Endothelial cell of umbilical vein (primary cell): Measurements from ENCODE around the gene LAIR2.

ENCODE experiments used
- GATA2 ChIP-seq: IDR thresholded peaks from 2 replicates; pipeline ENCODE4 v1.7.0; 2011; ENCODE audit warnings: low read depth, mild to moderate bottlenecking, moderate library complexity, mixed read lengths, low read length; ENCODE audit not compliant: insufficient read length, insufficient read depth
- TF ChIP-seq, protein P1 (sequence below), 2 donors: IDR thresholded peaks; 1 replicate in 1 of 2; 2 replicates in 1 of 2; pipeline ENCODE4 v1.5.1; 2011; ENCODE audit warnings: low read length in 2 of 2, mild to moderate bottlenecking in 2 of 2, moderate library complexity in 2 of 2, control low read depth in 1 of 2, inconsistent platforms in 1 of 2, low read depth in 1 of 2; ENCODE audit not compliant: insufficient read depth in 1 of 2; ENCODE audit errors: extremely low read depth in 1 of 2
- TF ChIP-seq, protein P2 (sequence below): IDR thresholded peaks from 2 replicates; pipeline ENCODE4 v1.6.1; 2011; ENCODE audit not compliant: insufficient read depth, insufficient read length

DNA sequence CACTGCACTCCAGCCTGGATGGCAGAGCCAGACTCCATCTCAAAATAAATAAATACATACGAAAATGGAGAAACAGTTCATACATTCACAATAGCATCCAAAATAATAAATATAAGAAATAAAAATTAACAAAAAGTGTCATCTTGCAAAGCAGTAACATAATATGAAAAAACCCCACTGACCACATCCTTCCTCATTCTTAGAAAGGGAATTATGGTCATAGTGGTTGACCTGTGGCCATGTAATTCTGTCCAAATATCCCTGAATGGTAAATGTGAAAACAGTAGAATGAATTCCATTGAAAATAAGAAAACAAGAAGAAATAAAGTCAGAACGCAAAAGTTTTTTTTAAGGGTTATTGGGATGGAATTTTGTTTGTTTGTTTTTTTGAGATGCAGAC is 22.6 kb upstream of the LAIR2 start:
- no peak for TF ChIP-seq GATA2
- TF ChIP-seq, protein P1, sequence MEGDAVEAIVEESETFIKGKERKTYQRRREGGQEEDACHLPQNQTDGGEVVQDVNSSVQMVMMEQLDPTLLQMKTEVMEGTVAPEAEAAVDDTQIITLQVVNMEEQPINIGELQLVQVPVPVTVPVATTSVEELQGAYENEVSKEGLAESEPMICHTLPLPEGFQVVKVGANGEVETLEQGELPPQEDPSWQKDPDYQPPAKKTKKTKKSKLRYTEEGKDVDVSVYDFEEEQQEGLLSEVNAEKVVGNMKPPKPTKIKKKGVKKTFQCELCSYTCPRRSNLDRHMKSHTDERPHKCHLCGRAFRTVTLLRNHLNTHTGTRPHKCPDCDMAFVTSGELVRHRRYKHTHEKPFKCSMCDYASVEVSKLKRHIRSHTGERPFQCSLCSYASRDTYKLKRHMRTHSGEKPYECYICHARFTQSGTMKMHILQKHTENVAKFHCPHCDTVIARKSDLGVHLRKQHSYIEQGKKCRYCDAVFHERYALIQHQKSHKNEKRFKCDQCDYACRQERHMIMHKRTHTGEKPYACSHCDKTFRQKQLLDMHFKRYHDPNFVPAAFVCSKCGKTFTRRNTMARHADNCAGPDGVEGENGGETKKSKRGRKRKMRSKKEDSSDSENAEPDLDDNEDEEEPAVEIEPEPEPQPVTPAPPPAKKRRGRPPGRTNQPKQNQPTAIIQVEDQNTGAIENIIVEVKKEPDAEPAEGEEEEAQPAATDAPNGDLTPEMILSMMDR (IDR thresholded peaks at IDR 0.05; ENCODE audit: extremely low read depth in 1 of 2, insufficient read depth in 1 of 2, low read depth in 1 of 2, low read length in 2 of 2): no peak
- TF ChIP-seq, protein P2, sequence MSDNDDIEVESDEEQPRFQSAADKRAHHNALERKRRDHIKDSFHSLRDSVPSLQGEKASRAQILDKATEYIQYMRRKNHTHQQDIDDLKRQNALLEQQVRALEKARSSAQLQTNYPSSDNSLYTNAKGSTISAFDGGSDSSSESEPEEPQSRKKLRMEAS: no peak
